Left ventricle myocardium inferior (tissue), 1 donor: ENCODE data around the gene LEPROT. TPM values are rescaled to one million over a fixed set of nuclear protein-coding genes. Genes with fewer than 3 reads are reported as not detected.
"Not testable (repeated sequence)": the region's sequence is repeated elsewhere in the genome, so short reads cannot be mapped to it uniquely, and the experiment has no call there.

Experiments used
- DNase-seq: peaks from one replicate; pipeline ENCODE4 v3.0.0-alpha.2; 2020
- H3K27ac ChIP-seq: fragments of 200-600 bp; replicated peaks from 2 replicates; pipeline ENCODE4 v1.8.0; 2021
- H3K27me3 ChIP-seq: fragments of 200-600 bp; 2 replicates; pipeline ENCODE4 v1.8.0; 2021; ENCODE audit warnings: low read depth
- H3K36me3 ChIP-seq: fragments of 200-600 bp; 2 replicates; pipeline ENCODE4 v1.8.0; 2021
- H3K4me1 ChIP-seq: fragments of 200-600 bp; 2 replicates; pipeline ENCODE4 v1.8.0; 2021
- H3K4me3 ChIP-seq: fragments of 200-600 bp; 2 replicates; pipeline ENCODE4 v1.8.0; 2021; ENCODE audit warnings: mild to moderate bottlenecking, moderate library complexity
- H3K9me3 ChIP-seq: fragments of 200-600 bp; replicated peaks from 2 replicates; pipeline ENCODE4 v1.8.0; 2021
- intact Hi-C: fragments of 100-400 bp; cut with micrococcal nuclease; formaldehyde crosslinking; loops from one replicate; pipeline ENCODE4 v1.11.0; 2022
- total RNA-seq: library from RNA; stranded (reverse); fragmentation: NEBNext Ultra II Directional; extraction: Animal tissue kit (Norgen Biotek cat#: 25700); gene quantifications from one replicate; pipeline ENCODE4 v1.2.1, GENCODE V29; 2021
- TF ChIP-seq, protein P1 (sequence below): fragments of 200-600 bp; IDR thresholded peaks from 2 replicates; pipeline ENCODE4 v1.8.0; 2021; ENCODE audit warnings: antibody characterized with exemption, mild to moderate bottlenecking, borderline replicate concordance
- donor health status: DM: no; HTN: yes; CAD: no; lungs with severe emphysema.

The LEPROT gene
- total RNA-seq, 1 donor from 2014 or later: 51.0 TPM

DNA sequence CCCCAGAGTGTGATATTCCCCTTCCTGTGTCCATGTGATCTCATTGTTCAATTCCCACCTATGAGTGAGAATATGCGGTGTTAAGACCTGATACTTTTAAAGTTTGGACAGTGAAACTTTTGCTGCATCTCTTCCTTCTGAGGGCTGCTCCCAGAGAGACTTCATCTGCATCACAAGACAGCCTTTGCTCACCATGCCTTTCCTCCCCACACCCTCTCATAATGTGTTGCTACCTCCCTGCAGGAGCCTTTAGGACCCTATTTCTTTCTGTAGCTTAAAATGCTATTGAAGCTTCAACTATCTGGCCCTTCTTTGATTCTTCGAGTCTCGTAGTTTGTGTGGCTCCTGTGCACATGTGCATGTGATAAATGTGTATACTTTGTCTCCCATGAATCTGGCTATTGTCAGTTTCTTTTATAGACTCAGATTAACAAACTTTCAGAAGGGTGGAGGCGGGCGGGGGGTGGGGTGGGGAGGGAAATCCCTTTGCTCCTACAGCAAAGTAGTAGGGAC is 23.7 kb downstream of the LEPROT start:
- no peaks in the 10 kb centered on the region for H3K36me3 ChIP-seq
- intact Hi-C loops: no loop called here
- no peaks in the 10 kb centered on the region for H3K9me3 ChIP-seq
- no peaks in the 10 kb centered on the region for H3K4me1 ChIP-seq
- DNase-seq: no peak
- TF ChIP-seq, protein P1, sequence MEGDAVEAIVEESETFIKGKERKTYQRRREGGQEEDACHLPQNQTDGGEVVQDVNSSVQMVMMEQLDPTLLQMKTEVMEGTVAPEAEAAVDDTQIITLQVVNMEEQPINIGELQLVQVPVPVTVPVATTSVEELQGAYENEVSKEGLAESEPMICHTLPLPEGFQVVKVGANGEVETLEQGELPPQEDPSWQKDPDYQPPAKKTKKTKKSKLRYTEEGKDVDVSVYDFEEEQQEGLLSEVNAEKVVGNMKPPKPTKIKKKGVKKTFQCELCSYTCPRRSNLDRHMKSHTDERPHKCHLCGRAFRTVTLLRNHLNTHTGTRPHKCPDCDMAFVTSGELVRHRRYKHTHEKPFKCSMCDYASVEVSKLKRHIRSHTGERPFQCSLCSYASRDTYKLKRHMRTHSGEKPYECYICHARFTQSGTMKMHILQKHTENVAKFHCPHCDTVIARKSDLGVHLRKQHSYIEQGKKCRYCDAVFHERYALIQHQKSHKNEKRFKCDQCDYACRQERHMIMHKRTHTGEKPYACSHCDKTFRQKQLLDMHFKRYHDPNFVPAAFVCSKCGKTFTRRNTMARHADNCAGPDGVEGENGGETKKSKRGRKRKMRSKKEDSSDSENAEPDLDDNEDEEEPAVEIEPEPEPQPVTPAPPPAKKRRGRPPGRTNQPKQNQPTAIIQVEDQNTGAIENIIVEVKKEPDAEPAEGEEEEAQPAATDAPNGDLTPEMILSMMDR: no peak
- H3K27ac ChIP-seq: no peak overlapping the region
- H3K27me3 ChIP-seq: no peaks in the 10 kb centered on the region
- no peak overlapping the region for H3K4me3 ChIP-seq

DNA sequence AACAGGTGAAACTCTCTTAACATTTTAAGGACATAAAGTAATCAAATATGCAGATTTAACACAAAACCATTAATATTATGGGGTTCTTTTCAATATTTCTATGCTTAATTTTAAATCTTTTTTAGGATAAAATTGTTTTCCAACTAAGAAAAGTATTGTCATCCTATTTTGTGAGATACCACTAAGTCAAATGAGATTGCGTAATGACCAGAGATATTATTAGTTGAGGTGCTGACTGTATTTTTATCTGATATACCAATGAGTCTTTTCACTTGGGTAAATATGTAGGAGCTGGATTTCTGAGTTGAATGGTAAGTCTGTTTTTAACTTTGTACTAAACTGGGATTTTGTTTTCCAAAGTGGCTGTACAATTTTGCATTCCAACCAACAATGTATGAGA is 25.4 kb downstream of the LEPROT start:
- H3K36me3 ChIP-seq: no peaks in the 10 kb centered on the region
- no peaks in the 10 kb centered on the region for H3K27me3 ChIP-seq
- H3K4me1 ChIP-seq: no peaks in the 10 kb centered on the region
- intact Hi-C loops: no loop called here
- TF ChIP-seq, protein P1: no peak
- no peak overlapping the region for H3K4me3 ChIP-seq
- H3K9me3 ChIP-seq: no peaks in the 10 kb centered on the region
- no peak overlapping the region for H3K27ac ChIP-seq
- no peak for DNase-seq

DNA sequence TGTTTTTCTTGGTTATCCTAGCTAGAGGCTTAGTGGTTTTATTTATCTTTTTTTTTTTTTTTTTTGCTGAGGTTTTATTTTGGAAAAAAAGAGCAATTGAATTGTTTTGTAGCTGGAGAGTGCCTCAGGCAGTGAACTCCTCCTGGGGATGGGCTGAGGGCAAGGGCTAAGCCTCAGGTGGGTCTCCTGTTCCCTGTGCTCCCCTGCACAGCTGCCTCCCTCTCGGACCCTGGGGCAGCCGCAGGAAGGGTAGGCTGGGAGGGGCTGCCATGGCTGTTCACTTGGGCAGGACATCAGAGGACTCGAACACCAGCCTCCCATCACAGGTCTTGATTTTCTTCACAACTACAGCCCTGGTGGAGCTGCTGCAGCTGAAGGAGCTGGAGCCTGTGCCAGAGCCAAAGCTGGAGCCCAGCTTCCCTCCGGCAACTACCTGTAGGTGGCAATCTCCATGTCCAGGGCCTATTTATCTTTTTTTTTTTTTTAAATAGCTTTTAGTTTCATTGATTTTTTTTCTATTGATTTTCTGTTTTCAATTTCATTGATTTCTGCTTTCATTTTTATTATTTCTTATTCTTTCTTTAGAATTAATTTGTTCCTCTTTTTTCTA is 28.9 kb downstream of the LEPROT start:
- Histone ChIP-seq H3K27ac (no peak overlapping the region), H3K4me1 (no peaks in the 10 kb centered on the region), H3K4me3 (no peak overlapping the region), H3K27me3 (no peaks in the 10 kb centered on the region), H3K36me3 (no peaks in the 10 kb centered on the region), H3K9me3 (peaks cover 3% of the 10 kb centered on the region)
- DNase-seq: no peak
- TF ChIP-seq, protein P1: no peak
- intact Hi-C loops: no loop called here

DNA sequence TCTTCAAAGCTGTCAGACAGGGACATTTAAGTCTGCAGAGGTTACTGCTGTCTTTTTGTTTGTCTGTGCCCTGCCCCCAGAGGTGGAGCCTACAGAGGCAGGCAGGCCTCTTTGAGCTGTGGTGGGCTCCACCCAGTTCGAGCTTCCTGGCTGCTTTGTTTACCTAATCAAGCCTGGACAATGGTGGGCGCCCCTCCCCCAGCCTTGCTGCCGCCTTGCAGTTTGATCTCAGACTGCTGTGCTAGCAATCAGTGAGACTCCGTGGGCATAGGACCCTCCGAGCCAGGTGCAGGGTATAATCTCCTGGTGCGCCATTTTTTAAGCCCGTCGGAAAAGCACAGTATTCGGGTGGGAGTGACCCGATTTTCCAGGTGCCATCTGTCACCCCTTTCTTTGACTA is 35.2 kb downstream of the LEPROT start:
- H3K36me3 ChIP-seq, H3K4me3 ChIP-seq, H3K27me3 ChIP-seq, DNase-seq, H3K9me3 ChIP-seq, H3K27ac ChIP-seq, H3K4me1 ChIP-seq, intact Hi-C loops: not testable (repeated sequence)

DNA sequence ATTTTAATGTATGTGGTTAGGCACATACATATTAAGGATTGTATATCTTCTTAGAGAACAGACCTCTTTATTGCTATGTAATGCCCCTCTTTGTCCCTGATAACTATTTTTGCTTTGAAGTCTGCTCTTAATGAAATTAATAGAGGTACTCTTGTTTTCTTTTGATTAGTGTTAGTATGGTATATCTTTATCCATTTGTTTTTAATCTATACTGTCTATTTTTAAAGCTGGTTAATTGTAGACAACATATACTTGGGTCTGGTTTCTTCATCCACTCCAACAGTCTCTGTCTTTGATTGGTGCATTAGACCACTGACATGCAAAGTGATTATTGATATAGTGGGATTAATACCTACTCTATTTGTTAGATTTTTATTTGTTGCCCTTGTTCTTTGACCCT is 36.0 kb downstream of the LEPROT start:
- TF ChIP-seq, protein P1: no peak
- Histone ChIP-seq H3K27ac (no peak overlapping the region), H3K27me3 (no peaks in the 10 kb centered on the region), H3K4me3 (no peak overlapping the region), H3K4me1 (peaks cover 5% of the 10 kb centered on the region), H3K9me3 (peaks cover 3% of the 10 kb centered on the region), H3K36me3 (no peaks in the 10 kb centered on the region)
- no peak for DNase-seq
- intact Hi-C loops: no loop called here

DNA sequence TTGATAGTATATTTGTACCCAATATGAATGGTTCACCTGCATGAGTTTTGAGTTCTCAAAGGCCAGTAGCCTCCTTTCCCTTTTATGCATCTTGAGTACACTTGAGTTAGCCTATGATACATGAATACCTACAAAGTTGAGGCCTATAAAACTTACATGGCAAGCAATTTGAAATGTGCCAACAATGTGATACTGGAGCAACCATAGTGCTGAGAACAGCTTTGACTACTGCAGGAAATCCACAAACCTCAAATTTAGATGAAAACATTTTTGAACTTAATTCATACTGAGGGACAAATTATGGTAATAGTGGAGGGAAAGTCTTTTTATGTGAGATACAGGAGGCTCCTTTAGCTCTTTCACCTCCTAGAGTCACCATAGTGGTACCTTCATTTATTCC is 37.4 kb downstream of the LEPROT start:
- TF ChIP-seq, protein P1: no peak
- Histone ChIP-seq H3K36me3 (no peaks in the 10 kb centered on the region), H3K27ac (no peak overlapping the region), H3K9me3 (peaks cover 3% of the 10 kb centered on the region), H3K27me3 (no peaks in the 10 kb centered on the region), H3K4me1 (peaks cover 5% of the 10 kb centered on the region), H3K4me3 (no peak overlapping the region)
- intact Hi-C loops: no loop called here
- DNase-seq: no peak
